Measurements from ENCODE around the gene CBLN3.
"Not testable (repeated sequence)": the region's sequence is repeated elsewhere in the genome, so short reads cannot be mapped to it uniquely, and the experiment has no call there.

Gene CBLN3

GRCh38 chr14:24401810-24402702 lies 27.4 kb downstream of the CBLN3 start:
- DNase-seq (ENCODE audit: low spot score), result no peak

GRCh38 chr14:24399999-24400718 lies 29.3 kb downstream of the CBLN3 start:
- no peak for DNase-seq (ENCODE audit: low spot score)

GRCh38 chr14:24399447-24399822 lies 30.0 kb downstream of the CBLN3 start:
- no peak for DNase-seq (ENCODE audit: low spot score)

GRCh38 chr14:24398653-24399446 lies 30.6 kb downstream of the CBLN3 start, which contains the start of gene NYNRIN:
NYNRIN (plus strand) TSS chr14:24399003; CDS start chr14:24399247, 244 bp downstream.
- DNase-seq (ENCODE audit: low spot score), result no peak

- DNase-seq (ENCODE audit: low spot score), result no peak
Measured at GRCh38 chr14:24398293-24398652, 31.2 kb downstream of the CBLN3 start.

GRCh38 chr14:24397639-24398292 lies 31.7 kb downstream of the CBLN3 start:
- DNase-seq (ENCODE audit: low spot score), result no peak

- DNase-seq (ENCODE audit: low spot score), result no peak
Measured at GRCh38 chr14:24395609-24396582, 33.6 kb downstream of the CBLN3 start.

- DNase-seq (ENCODE audit: low spot score), result no peak
Measured at GRCh38 chr14:24394275-24394674, 35.2 kb downstream of the CBLN3 start.

- DNase-seq (ENCODE audit: low spot score), result no peak
Measured at GRCh38 chr14:24392325-24393091, 37.0 kb downstream of the CBLN3 start.

- DNase-seq (ENCODE audit: low spot score), result no peak
Measured at GRCh38 chr14:24390701-24391468, 38.6 kb downstream of the CBLN3 start.

GRCh38 chr14:24389226-24389848 lies 40.1 kb downstream of the CBLN3 start:
- peak; percentile 36 for DNase-seq (ENCODE audit: low spot score)

GRCh38 chr14:24388474-24389179 lies 40.8 kb downstream of the CBLN3 start:
- DNase-seq (ENCODE audit: low spot score), result no peak

- DNase-seq (ENCODE audit: low spot score), result not testable (repeated sequence)
Measured at GRCh38 chr14:24387579-24387978, 41.9 kb downstream of the CBLN3 start.

- no peak for DNase-seq (ENCODE audit: low spot score)
Measured at GRCh38 chr14:24387009-24387345, 42.5 kb downstream of the CBLN3 start.

- no peak for DNase-seq (ENCODE audit: low spot score)
Measured at GRCh38 chr14:24385524-24385923, 43.9 kb downstream of the CBLN3 start.

- no peak for DNase-seq (ENCODE audit: low spot score)
Measured at GRCh38 chr14:24384169-24384568, 45.3 kb downstream of the CBLN3 start.

- no peak for DNase-seq (ENCODE audit: low spot score)
Measured at GRCh38 chr14:24382064-24382371, 47.5 kb downstream of the CBLN3 start.

- DNase-seq (ENCODE audit: low spot score), result no peak
Measured at GRCh38 chr14:24381363-24382063, 48.0 kb downstream of the CBLN3 start.
